Loucy (cell line): ENCODE results near the gene ZC3H18.

Experiments
- H2AFZ ChIP-seq: fragments of 200-600 bp; sonication (generic); 2 replicates; pipeline ENCODE4 v1.6.0; 2016; ENCODE audit warnings: antibody characterized with exemption, mild to moderate bottlenecking, low read length, moderate library complexity
- H3F3A ChIP-seq: fragments of 200-600 bp; 2 replicates; pipeline ENCODE4 v1.6.0; 2016; ENCODE audit warnings: antibody characterized with exemption, low read depth, mild to moderate bottlenecking
- H3K27me3 ChIP-seq: fragments of 200-600 bp; sonication (generic); 2 replicates; pipeline ENCODE4 v1.6.1; 2014; ENCODE audit warnings: low read length, mild to moderate bottlenecking; ENCODE audit not compliant: insufficient read depth, poor library complexity, severe bottlenecking
- H3K36me3 ChIP-seq: fragments of 200-600 bp; sonication (generic); 2 replicates; pipeline ENCODE4 v1.6.1; 2016; ENCODE audit warnings: low read length; ENCODE audit not compliant: insufficient read depth
- H3K4me1 ChIP-seq: fragments of 200-600 bp; sonication (generic); 2 replicates; pipeline ENCODE4 v1.5.1; 2014; ENCODE audit warnings: low read length, mild to moderate bottlenecking; ENCODE audit not compliant: insufficient read depth, poor library complexity, severe bottlenecking
- H3K4me2 ChIP-seq: fragments of 200-600 bp; sonication (generic); 2 replicates; pipeline ENCODE4 v1.6.0; 2014; ENCODE audit warnings: antibody characterized with exemption, low read length, low read depth, mild to moderate bottlenecking; ENCODE audit not compliant: poor library complexity, severe bottlenecking
- H3K4me3 ChIP-seq: fragments of 200-600 bp; sonication (generic); 2 replicates; pipeline ENCODE4 v1.5.1; 2014; ENCODE audit warnings: low read length, mild to moderate bottlenecking, mixed read lengths; ENCODE audit not compliant: poor library complexity, severe bottlenecking
- H3K79me2 ChIP-seq: fragments of 200-600 bp; sonication (generic); 2 replicates; pipeline ENCODE4 v1.6.1; 2014; ENCODE audit warnings: low read length; ENCODE audit not compliant: insufficient read depth
- H3K9ac ChIP-seq: fragments of 200-600 bp; sonication (generic); 2 replicates; pipeline ENCODE4 v1.6.0; 2014; ENCODE audit warnings: mild to moderate bottlenecking, low read depth, low read length, moderate library complexity; ENCODE audit not compliant: poor library complexity, severe bottlenecking
- H3K9me2 ChIP-seq: fragments of 200-600 bp; sonication (generic); replicated peaks from 2 replicates; pipeline ENCODE4 v1.6.1; 2016; ENCODE audit warnings: low read depth, low read length, mixed read lengths
- H3K9me3 ChIP-seq: fragments of 200-600 bp; sonication (generic); 2 replicates; pipeline ENCODE4 v1.6.1; 2014; ENCODE audit warnings: mild to moderate bottlenecking, antibody characterized with exemption, low read length, low read depth; ENCODE audit not compliant: insufficient read depth
- H4K20me1 ChIP-seq: fragments of 200-600 bp; sonication (generic); 2 replicates; pipeline ENCODE4 v1.6.0; 2014; ENCODE audit warnings: antibody characterized with exemption, low read length, mild to moderate bottlenecking; ENCODE audit not compliant: insufficient read depth, poor library complexity, severe bottlenecking
- CTCF ChIP-seq: fragments of 200-600 bp; sonication (generic); conservative IDR thresholded peaks from 2 replicates; pipeline ENCODE4 v1.5.1; 2014; ENCODE audit warnings: mild to moderate bottlenecking, antibody characterized with exemption, low read length
- EZH2phosphoT487 ChIP-seq: fragments of 200-600 bp; IDR thresholded peaks from 2 replicates; pipeline ENCODE4 v1.6.1; 2018; ENCODE audit warnings: antibody characterized with exemption, mild to moderate bottlenecking, moderate library complexity, borderline replicate concordance

The ZC3H18 gene

GRCh38 chr16:88610080-88610479 lies 39.9 kb downstream of the ZC3H18 start:
- TF ChIP-seq CTCF (no peak), EZH2phosphoT487 (no peak)
- H3K27me3 ChIP-seq = no peaks in the 10 kb centered on the region
- no peaks in the 10 kb centered on the region for H3K79me2 ChIP-seq
- no peaks in the 10 kb centered on the region for H3K9me3 ChIP-seq
- H2AFZ ChIP-seq = no peak overlapping the region
- no peaks in the 10 kb centered on the region for H3K9me2 ChIP-seq
- H3K4me3 ChIP-seq = no peak overlapping the region
- no peaks in the 10 kb centered on the region for H4K20me1 ChIP-seq
- H3K36me3 ChIP-seq = peaks cover 18% of the 10 kb centered on the region; the same call in 1 of the 2 replicates
- no peak overlapping the region for H3K4me2 ChIP-seq
- H3F3A ChIP-seq = no peaks in the 10 kb centered on the region
- H3K9ac ChIP-seq = no peak overlapping the region
- no peaks in the 10 kb centered on the region for H3K4me1 ChIP-seq

GRCh38 chr16:88610909-88611812 lies 41.0 kb downstream of the ZC3H18 start:
- Histone ChIP-seq H3K4me1 (no peaks in the 10 kb centered on the region), H4K20me1 (no peaks in the 10 kb centered on the region), H3K9ac (no peak overlapping the region), H3K4me2 (no peak overlapping the region), H3K27me3 (no peaks in the 10 kb centered on the region), H2AFZ (no peak overlapping the region), H3K9me2 (no peaks in the 10 kb centered on the region), H3K79me2 (no peaks in the 10 kb centered on the region), H3K4me3 (no peak overlapping the region), H3F3A (no peaks in the 10 kb centered on the region), H3K36me3 (peaks cover 18% of the 10 kb centered on the region; the same call in 1 of the 2 replicates), H3K9me3 (no peaks in the 10 kb centered on the region)
- TF ChIP-seq CTCF (no peak), EZH2phosphoT487 (no peak)

GRCh38 chr16:88613293-88613692 lies 43.1 kb downstream of the ZC3H18 start:
- Histone ChIP-seq H3K9me2 (no peaks in the 10 kb centered on the region), H3K4me3 (no peak overlapping the region), H3F3A (no peaks in the 10 kb centered on the region), H3K9ac (no peak overlapping the region), H2AFZ (no peak overlapping the region), H4K20me1 (no peaks in the 10 kb centered on the region), H3K9me3 (no peaks in the 10 kb centered on the region), H3K4me1 (no peaks in the 10 kb centered on the region), H3K4me2 (no peak overlapping the region), H3K27me3 (no peaks in the 10 kb centered on the region), H3K79me2 (no peaks in the 10 kb centered on the region), H3K36me3 (peaks cover 14% of the 10 kb centered on the region; the same call in 1 of the 2 replicates)
- no peak for TF ChIP-seq CTCF
- no peak for TF ChIP-seq EZH2phosphoT487
